A549 (cell line): Measurements from ENCODE around the gene CTNNBIP1.

Experiments
- EP300 ChIP-seq, 2 experiments: fragments of >200 bp; sonication (Bioruptor Twin); formaldehyde crosslinking; IDR thresholded peaks; 2 replicates in 1 of 2; 3 replicates in 1 of 2; pipeline ENCODE4 v1.6.1; 2016 to 2017
- HOXA7 ChIP-seq: fragments of 250-450 bp; sonication (Bioruptor Pico); IDR thresholded peaks from 2 replicates; pipeline ENCODE4 v1.5.0; 2020; ENCODE audit warnings: mild to moderate bottlenecking, moderate library complexity
- MYC ChIP-seq: IDR thresholded peaks from 2 replicates; pipeline ENCODE4 v1.6.1; 2012; ENCODE audit warnings: mild to moderate bottlenecking, inconsistent platforms, low read length, improper control_type of control experiment, borderline replicate concordance
- TF ChIP-seq, protein P1 (sequence below): fragments of >200 bp; sonication (Bioruptor Twin); formaldehyde crosslinking; IDR thresholded peaks from 3 replicates; pipeline ENCODE4 v1.5.1; 2016
- TF ChIP-seq, protein P2 (sequence below): fragments of 250-450 bp; sonication (Bioruptor Pico); IDR thresholded peaks from 2 replicates; pipeline ENCODE4 v1.5.0; 2021; ENCODE audit warnings: mild to moderate bottlenecking, moderate library complexity, borderline replicate concordance
- TF ChIP-seq, protein P3 (sequence below): fragments of 450-650 bp; IDR thresholded peaks from 2 replicates; pipeline ENCODE4 v1.6.1; 2014; ENCODE audit warnings: antibody characterized with exemption

DNA sequence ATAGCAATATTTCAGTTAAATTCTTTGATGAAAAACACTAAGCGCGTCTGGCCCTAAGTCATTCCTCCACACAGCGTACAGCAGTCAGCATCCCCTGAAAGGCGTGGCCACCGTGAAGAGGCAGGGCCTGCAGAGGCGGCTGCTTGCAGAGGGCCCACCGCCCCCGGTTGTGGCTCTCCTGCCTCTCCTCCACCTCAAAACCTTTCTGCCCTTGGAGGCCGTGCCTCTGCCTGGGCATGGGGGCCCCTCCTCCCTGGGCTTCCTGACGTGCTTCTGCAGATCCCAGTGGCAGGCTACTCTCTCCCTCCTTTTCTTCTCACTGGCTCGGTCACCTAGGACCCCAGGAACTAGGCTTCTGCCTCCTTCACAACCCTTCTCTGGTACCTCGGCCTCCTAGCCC, 102.5 kb downstream of the CTNNBIP1 start:
- TF ChIP-seq, protein P1, sequence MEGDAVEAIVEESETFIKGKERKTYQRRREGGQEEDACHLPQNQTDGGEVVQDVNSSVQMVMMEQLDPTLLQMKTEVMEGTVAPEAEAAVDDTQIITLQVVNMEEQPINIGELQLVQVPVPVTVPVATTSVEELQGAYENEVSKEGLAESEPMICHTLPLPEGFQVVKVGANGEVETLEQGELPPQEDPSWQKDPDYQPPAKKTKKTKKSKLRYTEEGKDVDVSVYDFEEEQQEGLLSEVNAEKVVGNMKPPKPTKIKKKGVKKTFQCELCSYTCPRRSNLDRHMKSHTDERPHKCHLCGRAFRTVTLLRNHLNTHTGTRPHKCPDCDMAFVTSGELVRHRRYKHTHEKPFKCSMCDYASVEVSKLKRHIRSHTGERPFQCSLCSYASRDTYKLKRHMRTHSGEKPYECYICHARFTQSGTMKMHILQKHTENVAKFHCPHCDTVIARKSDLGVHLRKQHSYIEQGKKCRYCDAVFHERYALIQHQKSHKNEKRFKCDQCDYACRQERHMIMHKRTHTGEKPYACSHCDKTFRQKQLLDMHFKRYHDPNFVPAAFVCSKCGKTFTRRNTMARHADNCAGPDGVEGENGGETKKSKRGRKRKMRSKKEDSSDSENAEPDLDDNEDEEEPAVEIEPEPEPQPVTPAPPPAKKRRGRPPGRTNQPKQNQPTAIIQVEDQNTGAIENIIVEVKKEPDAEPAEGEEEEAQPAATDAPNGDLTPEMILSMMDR = no peak
- TF ChIP-seq HOXA7 (no peak), EP300 (IDR thresholded peaks at IDR 0.05) (no peak), MYC (no peak)
- TF ChIP-seq, protein P2, sequence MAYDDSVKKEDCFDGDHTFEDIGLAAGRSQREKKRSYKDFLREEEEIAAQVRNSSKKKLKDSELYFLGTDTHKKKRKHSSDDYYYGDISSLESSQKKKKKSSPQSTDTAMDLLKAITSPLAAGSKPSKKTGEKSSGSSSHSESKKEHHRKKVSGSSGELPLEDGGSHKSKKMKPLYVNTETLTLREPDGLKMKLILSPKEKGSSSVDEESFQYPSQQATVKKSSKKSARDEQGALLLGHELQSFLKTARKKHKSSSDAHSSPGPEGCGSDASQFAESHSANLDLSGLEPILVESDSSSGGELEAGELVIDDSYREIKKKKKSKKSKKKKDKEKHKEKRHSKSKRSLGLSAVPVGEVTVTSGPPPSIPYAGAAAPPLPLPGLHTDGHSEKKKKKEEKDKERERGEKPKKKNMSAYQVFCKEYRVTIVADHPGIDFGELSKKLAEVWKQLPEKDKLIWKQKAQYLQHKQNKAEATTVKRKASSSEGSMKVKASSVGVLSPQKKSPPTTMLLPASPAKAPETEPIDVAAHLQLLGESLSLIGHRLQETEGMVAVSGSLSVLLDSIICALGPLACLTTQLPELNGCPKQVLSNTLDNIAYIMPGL (CRISPR knock-in tag) = no peak
- TF ChIP-seq, protein P3, sequence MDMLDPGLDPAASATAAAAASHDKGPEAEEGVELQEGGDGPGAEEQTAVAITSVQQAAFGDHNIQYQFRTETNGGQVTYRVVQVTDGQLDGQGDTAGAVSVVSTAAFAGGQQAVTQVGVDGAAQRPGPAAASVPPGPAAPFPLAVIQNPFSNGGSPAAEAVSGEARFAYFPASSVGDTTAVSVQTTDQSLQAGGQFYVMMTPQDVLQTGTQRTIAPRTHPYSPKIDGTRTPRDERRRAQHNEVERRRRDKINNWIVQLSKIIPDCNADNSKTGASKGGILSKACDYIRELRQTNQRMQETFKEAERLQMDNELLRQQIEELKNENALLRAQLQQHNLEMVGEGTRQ = no peak
